ENCODE results near the gene NXF1. TPM values are rescaled to one million over a fixed set of nuclear protein-coding genes. Genes with fewer than 3 reads are reported as not detected.
"Not testable (repeated sequence)": the region's sequence is repeated elsewhere in the genome, so short reads cannot be mapped to it uniquely, and the experiment has no call there.

The NXF1 gene
- total RNA-seq, 1 experiment from 2014 or later, result 47.6 TPM

GRCh38 chr11:62847767-62848314, 42.6 kb upstream of the NXF1 start:
- no peaks in the 10 kb centered on the region for H3K27me3 Mint-ChIP-seq (ENCODE audit: insufficient read depth, unreplicated experiment)
- peak overlapping the region; percentile 42 for H3K27ac Mint-ChIP-seq (ENCODE audit: low read depth, unreplicated experiment)
- H3K36me3 Mint-ChIP-seq (ENCODE audit: insufficient read depth, unreplicated experiment), result peaks cover 27% of the 10 kb centered on the region
- no peak for TF ChIP-seq CTCF (IDR thresholded peaks at IDR 0.05; ENCODE audit: unreplicated experiment)
- H3K4me3 Mint-ChIP-seq (ENCODE audit: unreplicated experiment), result no peak overlapping the region
- H3K4me1 Mint-ChIP-seq (ENCODE audit: insufficient read depth, unreplicated experiment), result peaks cover 14% of the 10 kb centered on the region
- no peaks in the 10 kb centered on the region for H3K9me3 Mint-ChIP-seq (ENCODE audit: unreplicated experiment)
- intact Hi-C loops (cut with micrococcal nuclease), result no loop called here
- BruUV-seq (replicated peaks), result no TSS peak
- CTCF ChIA-PET, result no interaction called here
- POLR2A ChIA-PET, result interaction anchor here (0.7 to 1.6 kb wide), 5 partner anchors 8 to 184 kb away, joined by 3 to 7 read pairs (median 3); partner anchors contain the start of gene WDR74
- DNase-seq (ENCODE audit: unreplicated experiment), result no peak

GRCh38 chr11:62846177-62846576, 40.9 kb upstream of the NXF1 start:
- Mint-ChIP-seq H3K27me3 (ENCODE audit: insufficient read depth, unreplicated experiment) (no peaks in the 10 kb centered on the region), H3K27ac (ENCODE audit: low read depth, unreplicated experiment) (no peak overlapping the region), H3K4me1 (ENCODE audit: insufficient read depth, unreplicated experiment) (peaks cover 5% of the 10 kb centered on the region), H3K9me3 (ENCODE audit: unreplicated experiment) (no peaks in the 10 kb centered on the region), H3K4me3 (ENCODE audit: unreplicated experiment) (no peak overlapping the region), H3K36me3 (ENCODE audit: insufficient read depth, unreplicated experiment) (peaks cover 11% of the 10 kb centered on the region)
- DNase-seq (ENCODE audit: unreplicated experiment), result no peak
- POLR2A ChIA-PET, result interaction anchor here (4.5 kb wide), 1 partner anchor 9 kb away, joined by 69 read pairs; no protein-coding TSS in a partner anchor
- BruUV-seq (replicated peaks), result no TSS peak
- no peak for TF ChIP-seq CTCF (IDR thresholded peaks at IDR 0.05; ENCODE audit: unreplicated experiment)
- CTCF ChIA-PET, result interaction anchor here (2.5 kb wide), 1 partner anchor 9 kb away, joined by 7 read pairs; no protein-coding TSS in a partner anchor
- intact Hi-C loops (cut with micrococcal nuclease), result no loop called here

GRCh38 chr11:62844154-62844553, 38.9 kb upstream of the NXF1 start:
- Mint-ChIP-seq H3K27me3 (ENCODE audit: insufficient read depth, unreplicated experiment) (no peaks in the 10 kb centered on the region), H3K27ac (ENCODE audit: low read depth, unreplicated experiment) (no peak overlapping the region), H3K36me3 (ENCODE audit: insufficient read depth, unreplicated experiment) (peaks cover 7% of the 10 kb centered on the region), H3K9me3 (ENCODE audit: unreplicated experiment) (no peaks in the 10 kb centered on the region), H3K4me3 (ENCODE audit: unreplicated experiment) (no peak overlapping the region), H3K4me1 (ENCODE audit: insufficient read depth, unreplicated experiment) (peaks cover 10% of the 10 kb centered on the region)
- ChIA-PET POLR2A (interaction anchor here (0.7 to 5.6 kb wide), 6 partner anchors 11 to 138 kb away, joined by 3 to 147 read pairs (median 5); partner anchors contain the start of genes SLC3A2, STX5, TEX54 and TMEM179B), CTCF (interaction anchor here (0.6 to 1.3 kb wide), 2 partner anchors 20 to 31 kb away, joined by 3 to 6 read pairs; no protein-coding TSS in a partner anchor)
- no peak for DNase-seq (ENCODE audit: unreplicated experiment)
- no TSS peak for BruUV-seq (replicated peaks)
- TF ChIP-seq CTCF (IDR thresholded peaks at IDR 0.05; ENCODE audit: unreplicated experiment), result no peak
- intact Hi-C loops (cut with micrococcal nuclease), result no loop called here

GRCh38 chr11:62843466-62843865, 38.2 kb upstream of the NXF1 start:
- Mint-ChIP-seq H3K9me3 (ENCODE audit: unreplicated experiment) (no peaks in the 10 kb centered on the region), H3K36me3 (ENCODE audit: insufficient read depth, unreplicated experiment) (peaks cover 8% of the 10 kb centered on the region), H3K27ac (ENCODE audit: low read depth, unreplicated experiment) (no peak overlapping the region), H3K4me3 (ENCODE audit: unreplicated experiment) (no peak overlapping the region), H3K27me3 (ENCODE audit: insufficient read depth, unreplicated experiment) (no peaks in the 10 kb centered on the region), H3K4me1 (ENCODE audit: insufficient read depth, unreplicated experiment) (peaks cover 10% of the 10 kb centered on the region)
- no peak for TF ChIP-seq CTCF (IDR thresholded peaks at IDR 0.05; ENCODE audit: unreplicated experiment)
- ChIA-PET CTCF (interaction anchor here (1.2 to 1.5 kb wide), 3 partner anchors 9 to 20 kb away, joined by 3 to 5 read pairs (median 4); no protein-coding TSS in a partner anchor), POLR2A (interaction anchor here (1.0 to 5.6 kb wide), 10 partner anchors 8 to 252 kb away, joined by 3 to 147 read pairs (median 7); partner anchors contain the start of genes HNRNPUL2, SLC3A2, TEX54 and TMEM179B)
- intact Hi-C loops (cut with micrococcal nuclease), result no loop called here
- BruUV-seq (replicated peaks), result no TSS peak
- no peak for DNase-seq (ENCODE audit: unreplicated experiment)

- H3K27ac Mint-ChIP-seq (ENCODE audit: low read depth, unreplicated experiment); H3K27me3 Mint-ChIP-seq (ENCODE audit: insufficient read depth, unreplicated experiment); H3K4me1 Mint-ChIP-seq (ENCODE audit: insufficient read depth, unreplicated experiment); DNase-seq (ENCODE audit: unreplicated experiment); H3K4me3 Mint-ChIP-seq (ENCODE audit: unreplicated experiment); H3K36me3 Mint-ChIP-seq (ENCODE audit: insufficient read depth, unreplicated experiment); BruUV-seq (replicated peaks); H3K9me3 Mint-ChIP-seq (ENCODE audit: unreplicated experiment); intact Hi-C loops (cut with micrococcal nuclease): not testable (repeated sequence)
- ChIA-PET POLR2A (interaction anchor here (0.6 to 5.6 kb wide), 11 partner anchors 9 to 251 kb away, joined by 3 to 147 read pairs (median 4); partner anchors contain the start of genes C11orf98, CSKMT, HNRNPUL2 and SLC3A2), CTCF (interaction anchor here (1.2 to 1.5 kb wide), 2 partner anchors 9 to 15 kb away, joined by 4 to 5 read pairs; no protein-coding TSS in a partner anchor)
Observed at GRCh38 chr11:62842891-62843290, 37.7 kb upstream of the NXF1 start.

Data from MCF 10A (cell line).